ENCODE results near the gene PYGL.

PYGL gene

DNA sequence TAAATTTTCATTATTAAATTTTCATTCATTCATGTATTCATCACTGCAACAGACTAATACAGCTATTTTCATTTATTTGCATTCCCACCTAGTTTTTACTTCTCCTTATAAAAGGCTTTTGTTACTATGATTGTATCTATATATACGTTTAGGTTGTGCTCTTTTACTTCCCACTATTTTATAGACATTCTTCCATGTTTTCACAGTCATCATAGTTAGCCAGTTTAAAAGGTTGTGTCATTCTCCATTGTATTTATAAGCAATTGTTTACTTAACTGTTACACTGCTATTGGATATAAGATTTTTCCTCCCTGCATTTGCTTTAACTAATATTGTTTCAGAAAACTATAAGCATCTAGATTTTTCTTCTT, 60.5 kb downstream of the PYGL start (continued):
- TF ChIP-seq, protein P1, sequence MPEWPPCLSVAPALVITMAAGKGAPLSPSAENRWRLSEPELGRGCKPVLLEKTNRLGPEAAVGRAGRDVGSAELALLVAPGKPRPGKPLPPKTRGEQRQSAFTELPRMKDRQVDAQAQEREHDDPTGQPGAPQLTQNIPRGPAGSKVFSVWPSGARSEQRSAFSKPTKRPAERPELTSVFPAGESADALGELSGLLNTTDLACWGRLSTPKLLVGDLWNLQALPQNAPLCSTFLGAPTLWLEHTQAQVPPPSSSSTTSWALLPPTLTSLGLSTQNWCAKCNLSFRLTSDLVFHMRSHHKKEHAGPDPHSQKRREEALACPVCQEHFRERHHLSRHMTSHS (tag by site-specific recombination; IDR thresholded peaks at IDR 0.05): no peak
- TF ChIP-seq, protein P2, sequence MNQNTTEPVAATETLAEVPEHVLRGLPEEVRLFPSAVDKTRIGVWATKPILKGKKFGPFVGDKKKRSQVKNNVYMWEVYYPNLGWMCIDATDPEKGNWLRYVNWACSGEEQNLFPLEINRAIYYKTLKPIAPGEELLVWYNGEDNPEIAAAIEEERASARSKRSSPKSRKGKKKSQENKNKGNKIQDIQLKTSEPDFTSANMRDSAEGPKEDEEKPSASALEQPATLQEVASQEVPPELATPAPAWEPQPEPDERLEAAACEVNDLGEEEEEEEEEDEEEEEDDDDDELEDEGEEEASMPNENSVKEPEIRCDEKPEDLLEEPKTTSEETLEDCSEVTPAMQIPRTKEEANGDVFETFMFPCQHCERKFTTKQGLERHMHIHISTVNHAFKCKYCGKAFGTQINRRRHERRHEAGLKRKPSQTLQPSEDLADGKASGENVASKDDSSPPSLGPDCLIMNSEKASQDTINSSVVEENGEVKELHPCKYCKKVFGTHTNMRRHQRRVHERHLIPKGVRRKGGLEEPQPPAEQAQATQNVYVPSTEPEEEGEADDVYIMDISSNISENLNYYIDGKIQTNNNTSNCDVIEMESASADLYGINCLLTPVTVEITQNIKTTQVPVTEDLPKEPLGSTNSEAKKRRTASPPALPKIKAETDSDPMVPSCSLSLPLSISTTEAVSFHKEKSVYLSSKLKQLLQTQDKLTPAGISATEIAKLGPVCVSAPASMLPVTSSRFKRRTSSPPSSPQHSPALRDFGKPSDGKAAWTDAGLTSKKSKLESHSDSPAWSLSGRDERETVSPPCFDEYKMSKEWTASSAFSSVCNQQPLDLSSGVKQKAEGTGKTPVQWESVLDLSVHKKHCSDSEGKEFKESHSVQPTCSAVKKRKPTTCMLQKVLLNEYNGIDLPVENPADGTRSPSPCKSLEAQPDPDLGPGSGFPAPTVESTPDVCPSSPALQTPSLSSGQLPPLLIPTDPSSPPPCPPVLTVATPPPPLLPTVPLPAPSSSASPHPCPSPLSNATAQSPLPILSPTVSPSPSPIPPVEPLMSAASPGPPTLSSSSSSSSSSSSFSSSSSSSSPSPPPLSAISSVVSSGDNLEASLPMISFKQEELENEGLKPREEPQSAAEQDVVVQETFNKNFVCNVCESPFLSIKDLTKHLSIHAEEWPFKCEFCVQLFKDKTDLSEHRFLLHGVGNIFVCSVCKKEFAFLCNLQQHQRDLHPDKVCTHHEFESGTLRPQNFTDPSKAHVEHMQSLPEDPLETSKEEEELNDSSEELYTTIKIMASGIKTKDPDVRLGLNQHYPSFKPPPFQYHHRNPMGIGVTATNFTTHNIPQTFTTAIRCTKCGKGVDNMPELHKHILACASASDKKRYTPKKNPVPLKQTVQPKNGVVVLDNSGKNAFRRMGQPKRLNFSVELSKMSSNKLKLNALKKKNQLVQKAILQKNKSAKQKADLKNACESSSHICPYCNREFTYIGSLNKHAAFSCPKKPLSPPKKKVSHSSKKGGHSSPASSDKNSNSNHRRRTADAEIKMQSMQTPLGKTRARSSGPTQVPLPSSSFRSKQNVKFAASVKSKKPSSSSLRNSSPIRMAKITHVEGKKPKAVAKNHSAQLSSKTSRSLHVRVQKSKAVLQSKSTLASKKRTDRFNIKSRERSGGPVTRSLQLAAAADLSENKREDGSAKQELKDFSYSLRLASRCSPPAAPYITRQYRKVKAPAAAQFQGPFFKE (tag by site-specific recombination; IDR thresholded peaks at IDR 0.05; ENCODE audit: borderline replicate concordance): no peak
- TF ChIP-seq, protein P3, sequence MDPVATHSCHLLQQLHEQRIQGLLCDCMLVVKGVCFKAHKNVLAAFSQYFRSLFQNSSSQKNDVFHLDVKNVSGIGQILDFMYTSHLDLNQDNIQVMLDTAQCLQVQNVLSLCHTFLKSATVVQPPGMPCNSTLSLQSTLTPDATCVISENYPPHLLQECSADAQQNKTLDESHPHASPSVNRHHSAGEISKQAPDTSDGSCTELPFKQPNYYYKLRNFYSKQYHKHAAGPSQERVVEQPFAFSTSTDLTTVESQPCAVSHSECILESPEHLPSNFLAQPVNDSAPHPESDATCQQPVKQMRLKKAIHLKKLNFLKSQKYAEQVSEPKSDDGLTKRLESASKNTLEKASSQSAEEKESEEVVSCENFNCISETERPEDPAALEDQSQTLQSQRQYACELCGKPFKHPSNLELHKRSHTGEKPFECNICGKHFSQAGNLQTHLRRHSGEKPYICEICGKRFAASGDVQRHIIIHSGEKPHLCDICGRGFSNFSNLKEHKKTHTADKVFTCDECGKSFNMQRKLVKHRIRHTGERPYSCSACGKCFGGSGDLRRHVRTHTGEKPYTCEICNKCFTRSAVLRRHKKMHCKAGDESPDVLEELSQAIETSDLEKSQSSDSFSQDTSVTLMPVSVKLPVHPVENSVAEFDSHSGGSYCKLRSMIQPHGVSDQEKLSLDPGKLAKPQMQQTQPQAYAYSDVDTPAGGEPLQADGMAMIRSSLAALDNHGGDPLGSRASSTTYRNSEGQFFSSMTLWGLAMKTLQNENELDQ (tag by site-specific recombination; IDR thresholded peaks at IDR 0.05; ENCODE audit: low read depth): no peak
- no peak for TF ChIP-seq ZNF561 (tag by site-specific recombination; IDR thresholded peaks at IDR 0.05; ENCODE audit: borderline replicate concordance)

DNA sequence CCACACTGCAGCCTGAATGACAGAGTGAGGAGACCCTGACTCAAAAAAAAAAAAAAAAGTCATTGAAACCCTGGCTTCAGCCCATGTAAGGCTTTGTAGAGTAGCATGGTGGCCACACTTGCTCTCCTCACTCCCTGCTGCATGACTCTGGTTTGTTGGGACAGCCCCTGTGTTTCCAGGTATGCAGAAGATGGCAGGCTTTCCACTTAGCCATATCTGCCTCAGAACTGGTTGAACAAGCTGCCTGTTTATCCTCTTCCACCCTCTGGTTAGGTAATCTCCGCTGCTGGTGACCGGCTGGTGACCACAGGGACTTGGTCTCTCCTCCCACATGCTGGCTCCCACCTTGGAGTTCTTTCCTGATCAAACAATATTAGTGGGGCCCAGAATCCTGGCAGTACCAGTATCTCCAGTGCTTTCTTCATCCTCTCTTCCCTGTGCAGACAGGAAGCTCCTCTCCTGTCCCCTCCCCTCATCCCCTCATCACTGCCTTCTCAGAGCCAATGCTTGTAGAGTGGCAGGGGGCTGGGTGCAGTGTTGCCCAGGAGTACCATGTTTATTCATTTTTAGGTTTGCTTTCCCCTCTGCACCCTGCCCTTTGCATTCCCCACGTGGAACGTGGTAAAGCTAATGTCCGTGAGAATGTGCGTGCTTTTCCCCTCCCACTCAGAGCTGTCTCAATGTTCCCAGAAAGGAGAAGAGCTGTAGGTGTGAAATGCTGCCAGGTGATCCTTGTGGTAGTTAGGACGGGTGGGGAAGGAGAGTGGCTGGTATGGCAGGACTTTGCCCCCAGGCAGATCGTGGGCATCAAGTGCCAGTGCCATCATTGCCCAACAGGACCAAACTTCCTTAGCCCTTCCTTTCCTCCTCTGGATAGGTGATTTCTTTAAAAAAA, 61.1 kb downstream of the PYGL start:
- Histone ChIP-seq H3K36me3 (ENCODE audit: control insufficient read depth in 2 of 2, insufficient read depth in 1 of 2, low read length in 2 of 2) (no peaks in the 10 kb centered on the region), H3K4me1 (ENCODE audit: control insufficient read depth, insufficient read depth, low read length) (no peaks in the 10 kb centered on the region), H3K9me3 (ENCODE audit: control insufficient read depth, insufficient read depth, low read depth, low read length) (no peaks in the 10 kb centered on the region), H3K4me3 (ENCODE audit: low read depth, low read length) (no peak overlapping the region), H3K27ac (ENCODE audit: extremely low read depth, low read depth, low read length) (no peak overlapping the region)
- POLR2A ChIA-PET: interaction anchor here (0.7 kb wide), 1 partner anchor 201 kb away, joined by 10 read pairs; no protein-coding TSS in a partner anchor
- CTCF ChIA-PET: interaction anchor here (0.5 to 0.6 kb wide), 2 partner anchors 12 to 283 kb away, joined by 3 read pairs; no protein-coding TSS in a partner anchor
- TF ChIP-seq, protein P2 (tag by site-specific recombination; IDR thresholded peaks at IDR 0.05; ENCODE audit: borderline replicate concordance): no peak
- TF ChIP-seq ZNF768 (tag by site-specific recombination; IDR thresholded peaks at IDR 0.05) (no peak), KLF8 (tag by site-specific recombination; IDR thresholded peaks at IDR 0.05) (no peak), ZBTB17 (tag by site-specific recombination; IDR thresholded peaks at IDR 0.05) (no peak), BCL11A (tag by site-specific recombination; IDR thresholded peaks at IDR 0.05; ENCODE audit: low read depth) (no peak), GFI1B (tag by site-specific recombination; IDR thresholded peaks at IDR 0.05) (no peak), ZNF785 (tag by site-specific recombination; IDR thresholded peaks at IDR 0.05) (no peak), ZNF670 (tag by site-specific recombination; IDR thresholded peaks at IDR 0.05; ENCODE audit: low read depth) (no peak)
- TF ChIP-seq, protein P4, sequence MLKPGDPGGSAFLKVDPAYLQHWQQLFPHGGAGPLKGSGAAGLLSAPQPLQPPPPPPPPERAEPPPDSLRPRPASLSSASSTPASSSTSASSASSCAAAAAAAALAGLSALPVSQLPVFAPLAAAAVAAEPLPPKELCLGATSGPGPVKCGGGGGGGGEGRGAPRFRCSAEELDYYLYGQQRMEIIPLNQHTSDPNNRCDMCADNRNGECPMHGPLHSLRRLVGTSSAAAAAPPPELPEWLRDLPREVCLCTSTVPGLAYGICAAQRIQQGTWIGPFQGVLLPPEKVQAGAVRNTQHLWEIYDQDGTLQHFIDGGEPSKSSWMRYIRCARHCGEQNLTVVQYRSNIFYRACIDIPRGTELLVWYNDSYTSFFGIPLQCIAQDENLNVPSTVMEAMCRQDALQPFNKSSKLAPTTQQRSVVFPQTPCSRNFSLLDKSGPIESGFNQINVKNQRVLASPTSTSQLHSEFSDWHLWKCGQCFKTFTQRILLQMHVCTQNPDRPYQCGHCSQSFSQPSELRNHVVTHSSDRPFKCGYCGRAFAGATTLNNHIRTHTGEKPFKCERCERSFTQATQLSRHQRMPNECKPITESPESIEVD (tag by site-specific recombination; IDR thresholded peaks at IDR 0.05): no peak
- TF ChIP-seq, protein P3 (tag by site-specific recombination; IDR thresholded peaks at IDR 0.05; ENCODE audit: low read depth): no peak
